ENCODE results near the gene HSD17B2.

The HSD17B2 gene

DNA sequence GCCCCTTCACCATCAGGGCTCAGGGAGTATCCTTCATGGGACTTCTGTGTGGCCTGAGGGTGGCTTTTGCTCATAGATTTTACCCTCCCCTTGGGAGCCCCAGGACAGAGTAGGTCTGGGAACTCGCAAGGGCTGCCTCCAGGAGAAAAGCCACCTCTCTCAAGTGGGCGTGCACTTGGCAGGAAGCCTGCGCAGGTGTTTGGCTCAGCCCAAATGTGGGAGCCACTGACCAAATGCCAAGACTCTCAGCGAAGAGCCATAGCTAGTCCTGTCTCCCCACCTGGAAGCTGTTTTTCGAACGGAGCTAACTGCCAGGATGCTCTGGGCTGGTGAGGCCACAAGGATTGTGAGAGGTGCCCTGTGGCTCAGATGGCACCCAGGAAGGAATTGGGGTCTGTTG lies 2.0 kb upstream of the HSD17B2 start:
- H3K9me2 ChIP-seq (replicated peaks; ENCODE audit: low read depth, low read length), result no peaks in the 10 kb centered on the region
- no peak overlapping the region for H3K4me3 ChIP-seq (ENCODE audit: low read length, poor library complexity, severe bottlenecking)
- no peaks in the 10 kb centered on the region for H3K27me3 ChIP-seq (ENCODE audit: insufficient read depth, low read length, poor library complexity, severe bottlenecking)
- H3K36me3 ChIP-seq (ENCODE audit: insufficient read depth, low read length), result no peaks in the 10 kb centered on the region
- H3K4me2 ChIP-seq (ENCODE audit: low read depth, low read length, poor library complexity, severe bottlenecking), result no peak overlapping the region
- H2AFZ ChIP-seq (ENCODE audit: low read length), result no peak overlapping the region
- H4K20me1 ChIP-seq (ENCODE audit: insufficient read depth, low read length, poor library complexity, severe bottlenecking), result no peaks in the 10 kb centered on the region
- H3K9ac ChIP-seq (ENCODE audit: low read depth, low read length, poor library complexity, severe bottlenecking), result no peak overlapping the region
- TF ChIP-seq, protein P1, sequence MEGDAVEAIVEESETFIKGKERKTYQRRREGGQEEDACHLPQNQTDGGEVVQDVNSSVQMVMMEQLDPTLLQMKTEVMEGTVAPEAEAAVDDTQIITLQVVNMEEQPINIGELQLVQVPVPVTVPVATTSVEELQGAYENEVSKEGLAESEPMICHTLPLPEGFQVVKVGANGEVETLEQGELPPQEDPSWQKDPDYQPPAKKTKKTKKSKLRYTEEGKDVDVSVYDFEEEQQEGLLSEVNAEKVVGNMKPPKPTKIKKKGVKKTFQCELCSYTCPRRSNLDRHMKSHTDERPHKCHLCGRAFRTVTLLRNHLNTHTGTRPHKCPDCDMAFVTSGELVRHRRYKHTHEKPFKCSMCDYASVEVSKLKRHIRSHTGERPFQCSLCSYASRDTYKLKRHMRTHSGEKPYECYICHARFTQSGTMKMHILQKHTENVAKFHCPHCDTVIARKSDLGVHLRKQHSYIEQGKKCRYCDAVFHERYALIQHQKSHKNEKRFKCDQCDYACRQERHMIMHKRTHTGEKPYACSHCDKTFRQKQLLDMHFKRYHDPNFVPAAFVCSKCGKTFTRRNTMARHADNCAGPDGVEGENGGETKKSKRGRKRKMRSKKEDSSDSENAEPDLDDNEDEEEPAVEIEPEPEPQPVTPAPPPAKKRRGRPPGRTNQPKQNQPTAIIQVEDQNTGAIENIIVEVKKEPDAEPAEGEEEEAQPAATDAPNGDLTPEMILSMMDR (conservative IDR thresholded peaks at IDR 0.05; ENCODE audit: low read length), result no peak
- no peak for TF ChIP-seq EZH2phosphoT487 (IDR thresholded peaks at IDR 0.05; ENCODE audit: borderline replicate concordance)
- H3F3A ChIP-seq (ENCODE audit: low read depth), result no peaks in the 10 kb centered on the region
- no peaks in the 10 kb centered on the region for H3K79me2 ChIP-seq (ENCODE audit: insufficient read depth, low read length)
- no peaks in the 10 kb centered on the region for H3K9me3 ChIP-seq (ENCODE audit: insufficient read depth, low read depth, low read length)
- no peaks in the 10 kb centered on the region for H3K4me1 ChIP-seq (ENCODE audit: insufficient read depth, low read length, poor library complexity, severe bottlenecking)

GRCh38 chr16:82033683-82034300 lies 1.3 kb upstream of the HSD17B2 start:
- Histone ChIP-seq H3K9ac (ENCODE audit: low read depth, low read length, poor library complexity, severe bottlenecking) (no peak overlapping the region), H3K9me3 (ENCODE audit: insufficient read depth, low read depth, low read length) (no peaks in the 10 kb centered on the region), H3K79me2 (ENCODE audit: insufficient read depth, low read length) (no peaks in the 10 kb centered on the region), H2AFZ (ENCODE audit: low read length) (no peak overlapping the region), H3K4me3 (ENCODE audit: low read length, poor library complexity, severe bottlenecking) (no peak overlapping the region), H3K36me3 (ENCODE audit: insufficient read depth, low read length) (no peaks in the 10 kb centered on the region), H4K20me1 (ENCODE audit: insufficient read depth, low read length, poor library complexity, severe bottlenecking) (no peaks in the 10 kb centered on the region), H3K27me3 (ENCODE audit: insufficient read depth, low read length, poor library complexity, severe bottlenecking) (no peaks in the 10 kb centered on the region), H3K4me1 (ENCODE audit: insufficient read depth, low read length, poor library complexity, severe bottlenecking) (no peaks in the 10 kb centered on the region), H3K9me2 (replicated peaks; ENCODE audit: low read depth, low read length) (no peaks in the 10 kb centered on the region), H3K4me2 (ENCODE audit: low read depth, low read length, poor library complexity, severe bottlenecking) (no peak overlapping the region), H3F3A (ENCODE audit: low read depth) (no peaks in the 10 kb centered on the region)
- no peak for TF ChIP-seq EZH2phosphoT487 (IDR thresholded peaks at IDR 0.05; ENCODE audit: borderline replicate concordance)
- TF ChIP-seq, protein P1 (conservative IDR thresholded peaks at IDR 0.05; ENCODE audit: low read length), result no peak

- Histone ChIP-seq H3F3A (ENCODE audit: low read depth) (no peaks in the 10 kb centered on the region), H3K27me3 (ENCODE audit: insufficient read depth, low read length, poor library complexity, severe bottlenecking) (no peaks in the 10 kb centered on the region), H3K4me3 (ENCODE audit: low read length, poor library complexity, severe bottlenecking) (no peak overlapping the region), H4K20me1 (ENCODE audit: insufficient read depth, low read length, poor library complexity, severe bottlenecking) (no peaks in the 10 kb centered on the region), H3K9me2 (replicated peaks; ENCODE audit: low read depth, low read length) (no peaks in the 10 kb centered on the region), H3K9ac (ENCODE audit: low read depth, low read length, poor library complexity, severe bottlenecking) (no peak overlapping the region), H3K4me1 (ENCODE audit: insufficient read depth, low read length, poor library complexity, severe bottlenecking) (no peaks in the 10 kb centered on the region), H3K4me2 (ENCODE audit: low read depth, low read length, poor library complexity, severe bottlenecking) (no peak overlapping the region), H2AFZ (ENCODE audit: low read length) (no peak overlapping the region), H3K9me3 (ENCODE audit: insufficient read depth, low read depth, low read length) (no peaks in the 10 kb centered on the region), H3K79me2 (ENCODE audit: insufficient read depth, low read length) (no peaks in the 10 kb centered on the region), H3K36me3 (ENCODE audit: insufficient read depth, low read length) (no peaks in the 10 kb centered on the region)
- TF ChIP-seq, protein P1 (conservative IDR thresholded peaks at IDR 0.05; ENCODE audit: low read length), result no peak
Observed at GRCh38 chr16:82037251-82037650, 2.2 kb downstream of the HSD17B2 start.

Data from Loucy (cell line).